ENCODE measurements around the gene MAPK7.

The MAPK7 gene

GRCh38 chr17:19359856-19360255 is 18.4 kb upstream of the MAPK7 start:
- TF ChIP-seq EZH2phosphoT487 (conservative IDR thresholded peaks at IDR 0.05; ENCODE audit: low read length) (no peak), CTCF (IDR thresholded peaks at IDR 0.05; ENCODE audit: insufficient read depth, low read length, poor library complexity, severe bottlenecking) (no peak)
- Histone ChIP-seq H3K4me2 (ENCODE audit: low read depth, low read length, poor library complexity, severe bottlenecking) (no peak overlapping the region), H3K9me3 (ENCODE audit: insufficient read depth, low read length) (no peaks in the 10 kb centered on the region), H2AFZ (ENCODE audit: low read depth, low read length, severe bottlenecking) (no peak overlapping the region), H3F3A (ENCODE audit: insufficient read depth) (0 out of 2 replicates have a peak, but pooled peaks cover 3% of the 10 kb centered on the region), H3K27ac (ENCODE audit: low read depth, low read length) (no peak overlapping the region), H3K79me2 (ENCODE audit: insufficient read depth, low read length) (no peaks in the 10 kb centered on the region), H3K9ac (ENCODE audit: low read length) (no peak overlapping the region), H3K36me3 (ENCODE audit: low read length) (no peaks in the 10 kb centered on the region), H3K9me2 (replicated peaks; ENCODE audit: insufficient read depth, low read length) (no peaks in the 10 kb centered on the region), H4K20me1 (ENCODE audit: low read depth, low read length) (no peaks in the 10 kb centered on the region), H3K4me3 (ENCODE audit: insufficient read depth, low read length, poor library complexity, severe bottlenecking) (no peak overlapping the region), H3K27me3 (ENCODE audit: low read length) (no peaks in the 10 kb centered on the region)

- Histone ChIP-seq H3K9ac (ENCODE audit: low read length) (no peak overlapping the region), H4K20me1 (ENCODE audit: low read depth, low read length) (no peaks in the 10 kb centered on the region), H3K9me2 (replicated peaks; ENCODE audit: insufficient read depth, low read length) (no peaks in the 10 kb centered on the region), H3F3A (ENCODE audit: insufficient read depth) (0 out of 2 replicates have a peak, but pooled peaks cover 3% of the 10 kb centered on the region), H3K36me3 (ENCODE audit: low read length) (no peaks in the 10 kb centered on the region), H3K4me3 (ENCODE audit: insufficient read depth, low read length, poor library complexity, severe bottlenecking) (no peak overlapping the region), H3K9me3 (ENCODE audit: insufficient read depth, low read length) (no peaks in the 10 kb centered on the region), H3K79me2 (ENCODE audit: insufficient read depth, low read length) (no peaks in the 10 kb centered on the region), H3K27me3 (ENCODE audit: low read length) (no peaks in the 10 kb centered on the region), H3K27ac (ENCODE audit: low read depth, low read length) (no peak overlapping the region), H2AFZ (ENCODE audit: low read depth, low read length, severe bottlenecking) (no peak overlapping the region), H3K4me2 (ENCODE audit: low read depth, low read length, poor library complexity, severe bottlenecking) (no peak overlapping the region)
- TF ChIP-seq EZH2phosphoT487 (conservative IDR thresholded peaks at IDR 0.05; ENCODE audit: low read length) (no peak), CTCF (IDR thresholded peaks at IDR 0.05; ENCODE audit: insufficient read depth, low read length, poor library complexity, severe bottlenecking) (no peak)
Observed at GRCh38 chr17:19360772-19361171, 17.5 kb upstream of the MAPK7 start.

GRCh38 chr17:19361326-19361725 is 17.0 kb upstream of the MAPK7 start:
- H3K27ac ChIP-seq (ENCODE audit: low read depth, low read length) = no peak overlapping the region
- H3K27me3 ChIP-seq (ENCODE audit: low read length) = no peaks in the 10 kb centered on the region
- no peak overlapping the region for H3K4me3 ChIP-seq (ENCODE audit: insufficient read depth, low read length, poor library complexity, severe bottlenecking)
- 0 out of 2 replicates have a peak, but pooled peaks cover 3% of the 10 kb centered on the region for H3F3A ChIP-seq (ENCODE audit: insufficient read depth)
- TF ChIP-seq CTCF (IDR thresholded peaks at IDR 0.05; ENCODE audit: insufficient read depth, low read length, poor library complexity, severe bottlenecking) = no peak
- no peak for TF ChIP-seq EZH2phosphoT487 (conservative IDR thresholded peaks at IDR 0.05; ENCODE audit: low read length)
- H2AFZ ChIP-seq (ENCODE audit: low read depth, low read length, severe bottlenecking) = no peak overlapping the region
- H3K9me2 ChIP-seq (replicated peaks; ENCODE audit: insufficient read depth, low read length) = no peaks in the 10 kb centered on the region
- H4K20me1 ChIP-seq (ENCODE audit: low read depth, low read length) = no peaks in the 10 kb centered on the region
- no peaks in the 10 kb centered on the region for H3K36me3 ChIP-seq (ENCODE audit: low read length)
- H3K9me3 ChIP-seq (ENCODE audit: insufficient read depth, low read length) = no peaks in the 10 kb centered on the region
- H3K4me2 ChIP-seq (ENCODE audit: low read depth, low read length, poor library complexity, severe bottlenecking) = peak overlapping the region; percentile 67
- no peaks in the 10 kb centered on the region for H3K79me2 ChIP-seq (ENCODE audit: insufficient read depth, low read length)
- H3K9ac ChIP-seq (ENCODE audit: low read length) = no peak overlapping the region

Data from SU-DHL-6 (cell line).